ENCODE results near the gene MRPS15.
"Not testable (repeated sequence)": the region's sequence is repeated elsewhere in the genome, so short reads cannot be mapped to it uniquely, and the experiment has no call there.

MRPS15 gene

DNA sequence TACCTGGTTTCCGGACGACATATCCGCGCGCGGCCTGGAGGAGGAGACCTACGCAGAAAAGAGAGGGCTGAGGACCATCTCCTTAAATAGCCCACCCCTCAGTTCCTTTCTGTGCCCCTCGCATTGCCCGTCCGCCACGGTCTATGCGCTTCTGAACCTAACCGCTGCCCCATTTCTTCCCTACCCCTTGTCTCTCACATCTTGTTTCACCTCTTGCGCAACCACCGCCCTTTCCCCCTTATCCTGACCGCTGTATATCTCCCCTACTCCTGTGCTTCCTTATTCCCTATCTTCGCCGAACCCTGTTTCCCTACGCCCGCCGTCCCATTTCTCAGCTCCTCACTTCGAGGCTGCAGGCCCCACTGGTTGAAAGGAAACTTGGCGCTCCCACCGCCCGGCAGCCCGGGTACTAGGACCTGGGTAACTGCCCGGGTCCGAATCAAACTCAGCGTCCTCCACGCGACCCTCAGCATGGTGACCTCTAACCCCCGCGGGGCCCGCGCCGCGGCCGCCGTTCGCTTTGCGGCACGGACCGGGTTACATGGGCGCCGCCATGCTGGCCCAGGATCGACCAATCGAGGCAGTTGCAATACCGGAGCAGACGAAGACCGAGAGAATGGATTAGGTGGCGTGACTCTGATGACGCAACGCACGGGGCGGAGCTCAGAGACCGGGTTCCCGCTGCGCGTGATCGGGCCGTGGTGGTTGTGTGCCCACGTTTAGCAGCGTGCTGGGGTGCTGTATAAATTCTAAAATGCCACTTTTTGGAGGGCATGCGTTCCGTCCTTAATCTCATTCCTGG lies at the start of gene MRPS15:
Gene MRPS15 (minus strand): TSS at position 582 of the 802 bp plus-strand sequence. CDS start 109 bp downstream, at position 473.
- peak; percentile 91 for DNase-seq (ENCODE audit: low read depth)

DNA sequence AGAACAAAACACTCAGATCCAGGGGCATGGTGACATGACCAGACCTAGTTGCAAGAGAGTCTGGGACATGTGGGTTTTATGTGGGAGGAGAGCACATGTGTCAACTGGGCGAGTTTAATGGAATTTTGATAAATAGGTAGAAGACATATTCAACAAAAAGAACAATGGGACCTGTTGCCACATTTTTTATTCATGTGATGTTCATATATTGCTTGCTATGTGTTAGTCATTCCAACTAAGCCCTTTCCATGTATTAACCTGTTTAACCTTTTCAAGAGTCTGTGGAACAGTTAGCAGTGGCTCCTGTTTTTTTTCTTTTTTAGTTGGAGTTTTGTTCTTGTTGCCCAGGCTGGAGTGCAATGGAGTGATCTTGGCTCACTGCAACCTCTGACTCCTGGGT lies 48.7 kb upstream of the MRPS15 start:
- DNase-seq (ENCODE audit: low read depth): no peak

DNA sequence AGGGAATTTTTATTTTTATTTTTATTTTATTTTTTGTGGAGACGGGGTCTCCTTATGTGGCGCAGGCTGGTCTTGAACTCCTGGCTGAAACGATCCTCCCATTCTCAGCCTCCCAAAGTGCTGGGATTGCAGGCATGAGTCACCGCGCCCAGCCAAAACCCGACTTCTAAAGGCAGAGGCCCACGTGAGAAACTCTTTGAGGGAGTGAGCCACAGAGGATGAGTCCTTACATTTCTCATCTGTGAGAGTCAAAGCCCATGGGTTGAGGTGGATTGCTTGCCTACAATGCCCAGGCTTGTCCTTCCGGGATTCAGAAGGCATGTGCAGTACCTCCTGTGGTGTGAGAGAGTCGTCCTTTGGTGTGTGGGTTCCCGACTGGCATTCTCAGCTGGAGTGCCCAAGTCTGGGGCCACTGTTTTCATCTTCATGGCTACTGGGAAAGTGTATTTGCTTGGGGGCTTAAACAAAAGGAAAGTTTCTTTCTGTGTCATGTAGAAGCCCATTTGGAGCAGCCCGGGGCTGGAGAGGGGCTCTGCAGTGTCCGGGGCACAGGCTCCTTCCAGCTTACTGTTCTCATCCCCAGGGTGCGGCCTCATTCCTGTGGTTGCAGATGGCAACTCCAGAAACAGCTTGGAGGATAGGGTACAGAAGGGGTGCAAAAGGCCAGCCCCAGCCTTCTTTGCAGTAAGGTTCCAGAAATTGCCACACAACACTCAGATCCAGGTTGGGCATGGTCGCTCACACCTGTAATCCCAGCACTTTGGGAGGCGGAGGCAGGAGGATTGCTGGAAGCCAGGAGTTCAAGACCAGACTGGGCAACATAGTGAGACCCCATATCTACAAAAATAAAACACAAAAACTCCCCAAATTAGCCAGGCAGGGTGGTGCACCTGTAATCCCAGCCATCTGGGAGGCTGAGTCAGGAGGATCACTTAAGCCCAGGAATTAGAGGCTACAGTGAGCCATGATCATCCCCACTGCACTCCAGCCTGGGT lies 47.9 kb upstream of the MRPS15 start:
- DNase-seq (ENCODE audit: low read depth): no peak

DNA sequence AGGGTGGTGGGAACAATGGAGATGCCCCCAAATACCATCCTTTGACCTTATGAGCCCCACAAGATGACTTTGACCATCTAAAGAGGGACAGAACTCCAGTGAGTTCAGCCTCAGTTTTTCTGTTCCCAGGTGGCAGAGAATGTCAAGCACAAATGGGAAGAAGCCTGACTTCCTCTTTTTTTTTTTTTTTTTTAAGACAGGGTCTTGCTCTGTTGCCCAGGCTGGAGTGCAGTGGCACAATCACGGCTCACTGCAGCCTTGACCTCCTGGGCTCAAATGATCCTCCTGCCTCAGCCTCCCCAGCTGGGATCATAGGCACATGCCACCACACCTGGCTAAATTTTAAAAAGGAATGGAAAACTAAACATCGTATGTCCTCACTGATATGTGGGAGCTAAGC lies 47.0 kb upstream of the MRPS15 start:
- not testable (repeated sequence) for DNase-seq (ENCODE audit: low read depth)

DNA sequence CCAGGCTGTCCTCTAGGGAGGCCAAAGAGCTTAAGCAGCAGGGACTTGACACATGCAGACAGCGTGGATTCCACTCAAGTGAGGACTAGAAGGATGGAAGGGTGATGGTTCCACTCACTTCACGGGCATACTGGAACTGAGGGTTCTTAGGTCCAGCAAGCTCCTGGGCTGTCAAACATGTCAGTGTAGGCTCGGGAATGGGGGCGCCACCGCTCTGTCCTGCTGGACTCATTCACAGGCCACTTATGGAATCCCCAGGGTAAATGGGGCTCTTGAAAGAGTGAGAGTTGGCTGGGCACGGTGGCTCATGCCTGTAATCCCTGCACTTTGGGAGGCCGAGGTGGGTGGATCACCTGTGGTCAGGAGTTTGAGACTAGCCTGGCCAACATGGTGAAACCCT lies 46.2 kb upstream of the MRPS15 start:
- no peak for DNase-seq (ENCODE audit: low read depth)

DNA sequence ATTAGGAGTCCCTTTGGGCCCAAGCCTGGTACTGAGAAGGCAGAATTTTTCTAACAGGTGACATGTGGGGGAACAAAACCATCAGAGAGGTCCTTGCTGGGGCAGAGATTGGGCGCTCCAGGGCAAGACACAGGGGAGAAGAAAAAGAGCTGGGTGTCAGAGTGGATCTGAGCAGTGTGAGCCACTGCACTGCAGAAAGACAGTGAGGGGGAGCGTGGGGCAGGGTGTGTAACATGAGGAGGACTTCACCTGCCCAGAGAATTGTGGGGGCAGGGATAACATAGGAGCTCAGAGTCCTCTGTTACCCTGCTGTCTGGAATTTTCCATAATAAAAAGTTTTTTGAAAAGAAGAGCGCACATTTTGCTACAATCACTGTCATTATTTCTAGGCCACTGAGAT lies 44.1 kb upstream of the MRPS15 start:
- DNase-seq (ENCODE audit: low read depth): no peak

GRCh38 chr1:36506276-36506920 lies 42.2 kb upstream of the MRPS15 start:
- DNase-seq (ENCODE audit: low read depth): no peak

DNA sequence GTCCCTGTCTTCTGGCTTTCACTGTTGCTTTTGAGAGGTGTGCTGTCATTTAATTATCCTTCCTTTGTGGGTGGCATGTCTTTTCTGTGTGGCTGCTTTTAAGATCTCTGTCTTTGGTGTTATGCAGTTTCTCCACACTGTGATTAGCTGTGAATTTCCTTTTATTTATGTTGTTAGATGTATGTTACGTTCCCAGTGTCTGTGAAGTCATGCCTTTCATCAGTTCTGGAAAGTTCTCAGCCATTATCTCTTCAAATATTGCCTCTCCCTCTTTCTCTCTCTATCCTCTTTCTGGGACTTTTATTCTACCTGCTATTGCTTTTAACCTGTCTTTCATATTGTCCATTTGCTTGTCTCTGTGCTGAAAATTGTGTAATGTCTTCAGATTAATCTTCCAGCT lies 39.5 kb upstream of the MRPS15 start:
- no peak for DNase-seq (ENCODE audit: low read depth)

DNA sequence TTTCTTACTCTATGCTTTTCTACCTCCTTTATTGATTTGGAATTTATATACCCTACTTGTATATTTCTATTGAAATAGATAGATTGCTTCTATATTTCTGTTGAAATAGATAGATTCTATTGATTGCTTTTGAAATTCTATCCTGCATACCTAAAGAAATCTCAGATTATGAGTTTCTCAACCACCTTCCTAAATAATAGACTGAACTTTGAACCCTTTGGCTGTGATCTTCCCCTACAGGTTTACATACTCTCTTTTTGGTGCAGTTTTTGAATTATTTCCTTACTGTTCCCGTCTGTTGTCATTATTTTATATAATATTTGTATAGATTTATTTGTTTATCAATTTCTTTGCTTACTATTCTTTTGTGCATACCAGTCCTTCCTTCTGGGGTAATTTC lies 39.0 kb upstream of the MRPS15 start:
- no peak for DNase-seq (ENCODE audit: low read depth)

- DNase-seq (ENCODE audit: low read depth): no peak
Observed at GRCh38 chr1:36502616-36503015, 38.4 kb upstream of the MRPS15 start.

DNA sequence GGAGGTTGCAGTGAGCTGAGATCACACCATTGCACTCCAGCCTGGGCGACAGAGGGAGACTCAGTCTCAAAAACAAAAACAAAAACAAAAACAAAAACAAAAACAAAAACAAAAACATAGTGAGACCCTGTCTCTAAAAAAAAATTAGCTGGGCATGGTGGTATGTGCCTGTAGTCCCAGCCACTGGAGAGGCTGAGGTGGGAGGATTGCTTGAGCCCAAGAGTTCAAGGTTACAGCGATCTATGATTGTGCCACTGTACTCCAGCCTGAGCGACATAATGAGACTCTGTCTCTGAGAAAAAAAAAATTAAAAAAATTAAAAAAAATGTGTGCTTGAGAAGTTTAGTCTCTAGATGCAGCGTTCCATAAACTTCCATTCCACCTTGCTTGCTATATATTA lies 37.7 kb upstream of the MRPS15 start:
- DNase-seq (ENCODE audit: low read depth): not testable (repeated sequence)

GRCh38 chr1:36497207-36497606 lies 33.0 kb upstream of the MRPS15 start:
- no peak for DNase-seq (ENCODE audit: low read depth)

DNA sequence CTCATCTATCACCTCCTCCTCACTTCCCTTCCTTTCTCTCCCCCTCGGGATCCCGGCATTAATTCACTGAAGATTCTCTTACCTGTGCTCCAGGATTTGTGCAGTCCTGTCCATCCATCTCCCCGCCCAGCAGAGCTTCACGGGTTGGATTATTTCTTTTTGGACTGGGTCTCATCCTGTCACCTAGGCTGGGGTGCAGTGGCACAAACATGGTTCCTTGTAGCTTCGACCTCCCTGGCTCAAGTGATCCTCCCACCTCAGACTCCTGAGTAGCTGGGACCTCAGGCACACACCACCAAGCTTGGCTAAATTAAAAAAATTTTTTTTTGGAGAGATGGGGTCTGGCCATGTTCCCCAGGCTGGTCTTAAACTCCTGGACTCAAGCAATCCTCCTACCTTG lies 30.8 kb upstream of the MRPS15 start:
- no peak for DNase-seq (ENCODE audit: low read depth)

- no peak for DNase-seq (ENCODE audit: low read depth)
Observed at GRCh38 chr1:36493524-36493923, 29.3 kb upstream of the MRPS15 start.

GRCh38 chr1:36492491-36492890 lies 28.3 kb upstream of the MRPS15 start:
- DNase-seq (ENCODE audit: low read depth): no peak

- DNase-seq (ENCODE audit: low read depth): not testable (repeated sequence)
Observed at GRCh38 chr1:36489258-36490051, 25.3 kb upstream of the MRPS15 start.

GRCh38 chr1:36487906-36488305 lies 23.7 kb upstream of the MRPS15 start:
- no peak for DNase-seq (ENCODE audit: low read depth)

DNA sequence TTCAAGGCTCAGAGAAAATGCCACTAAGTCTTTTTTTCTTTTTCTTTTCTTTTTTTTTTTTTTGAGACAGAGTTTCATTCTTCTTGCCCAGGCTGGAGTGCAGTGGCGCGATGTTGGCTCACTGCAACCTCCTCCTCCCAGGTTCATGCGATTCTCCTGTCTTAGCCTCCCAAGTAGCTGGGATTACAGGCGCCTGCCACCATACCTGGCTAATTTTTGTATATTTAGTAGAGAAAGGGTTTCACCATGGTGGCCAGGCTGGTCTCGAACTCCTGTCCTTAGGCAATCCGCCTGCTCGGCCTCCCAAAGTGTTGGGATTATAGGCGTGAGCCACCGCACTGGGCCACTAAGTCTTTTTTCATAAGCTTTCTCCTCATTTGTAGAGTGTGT lies 23.1 kb upstream of the MRPS15 start:
- not testable (repeated sequence) for DNase-seq (ENCODE audit: low read depth)

GRCh38 chr1:36486439-36487335 lies 22.5 kb upstream of the MRPS15 start:
- no peak for DNase-seq (ENCODE audit: low read depth)

GRCh38 chr1:36486093-36486438 lies 21.9 kb upstream of the MRPS15 start:
- DNase-seq (ENCODE audit: low read depth): no peak

DNA sequence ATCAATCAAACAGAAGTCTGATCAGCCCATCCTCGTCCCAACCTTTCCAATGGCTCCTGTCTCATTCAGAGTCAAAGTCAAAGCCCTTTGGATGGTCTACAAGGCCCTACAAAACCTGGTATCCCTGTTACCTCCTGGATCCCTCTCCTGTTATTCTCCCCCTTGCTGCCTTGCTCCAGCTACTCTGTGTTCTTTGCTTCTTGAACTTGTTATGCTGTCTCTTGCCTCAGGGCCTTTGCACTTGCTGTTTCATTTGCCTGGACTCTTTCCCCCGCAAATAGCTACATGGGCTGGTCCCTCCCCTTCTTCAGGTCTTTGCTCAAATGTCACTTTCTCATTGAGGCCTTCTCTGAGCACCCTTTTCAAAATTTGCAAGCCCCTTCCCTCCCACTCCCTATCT lies 19.9 kb upstream of the MRPS15 start:
- DNase-seq (ENCODE audit: low read depth): no peak

Data from stimulated activated CD8-positive, alpha-beta memory T cell treated with anti-CD3 and anti-CD28 coated beads, Interleukin-12 subunit alpha, Interleukin-12 subunit beta, amount 100 ng/mL, for 4 hours (primary cell).